ENCODE data around the gene LBX2. TPM values are rescaled to one million over a fixed set of nuclear protein-coding genes. Genes with fewer than 3 reads are reported as not detected.

Gene LBX2
- total and polyA plus RNA-seq, 2 donors (not counting 1 experiment from before 2014, with no cell fraction given) = 0.52 to 3.0 TPM

DNA sequence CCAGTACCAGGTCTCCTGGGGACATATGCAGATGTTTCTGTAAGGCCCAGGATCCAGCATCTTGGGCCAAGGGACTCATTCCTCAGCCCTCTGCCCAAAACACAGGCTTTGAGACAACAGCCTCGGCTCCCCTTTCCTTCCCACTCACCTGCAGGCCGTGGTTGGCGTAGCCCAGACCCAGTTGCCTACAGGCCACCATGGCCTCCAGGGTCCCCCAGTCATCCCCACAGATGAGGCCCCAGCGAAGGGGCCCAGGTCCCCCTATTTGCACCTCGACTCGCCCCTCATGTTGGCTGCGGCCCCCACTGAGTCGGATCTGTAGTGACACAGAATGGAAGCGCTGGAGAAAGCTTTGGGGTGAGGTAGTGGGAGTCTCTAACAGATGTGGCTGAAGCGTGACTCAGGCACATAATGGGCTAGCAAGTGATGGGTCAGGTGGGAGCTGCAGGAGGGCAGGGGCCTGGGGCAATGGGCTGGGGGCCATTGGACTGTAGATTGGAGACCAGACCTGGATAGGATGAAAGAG is 36.1 kb upstream of the LBX2 start:
- Histone ChIP-seq H3K4me3 (replicated peaks in 1 of 4; ENCODE audit: control extremely low read depth in 1 of 4, insufficient read depth in 1 of 4, low read depth in 3 of 4, low read length in 4 of 4) (no peak overlapping the region), H3K36me3 (ENCODE audit: control insufficient read depth, insufficient read depth, low read length) (peaks cover 5% of the 10 kb centered on the region), H3K79me2 (ENCODE audit: control insufficient read depth, insufficient read depth, low read length) (peaks cover 1% of the 10 kb centered on the region), H3K27me3 (ENCODE audit: control insufficient read depth, insufficient read depth, low read length) (peaks cover 2% of the 10 kb centered on the region), H3K4me1 (ENCODE audit: control insufficient read depth, extremely low read depth, insufficient read depth, low read length) (peaks cover 7% of the 10 kb centered on the region), H2AFZ (ENCODE audit: low read length) (no peak overlapping the region), H3K9ac (ENCODE audit: insufficient read depth, low read length) (no peak overlapping the region), H3K27ac (ENCODE audit: insufficient read depth, low read length) (no peak overlapping the region), H4K20me1 (ENCODE audit: control insufficient read depth, extremely low read depth, insufficient read depth, low read length) (no peaks in the 10 kb centered on the region), H3K9me3 (ENCODE audit: control insufficient read depth, insufficient read depth, low read depth, low read length) (no peaks in the 10 kb centered on the region), H3K4me2 (ENCODE audit: extremely low read depth, insufficient read depth, low read length) (no peak overlapping the region)
- TF ChIP-seq, protein P1, sequence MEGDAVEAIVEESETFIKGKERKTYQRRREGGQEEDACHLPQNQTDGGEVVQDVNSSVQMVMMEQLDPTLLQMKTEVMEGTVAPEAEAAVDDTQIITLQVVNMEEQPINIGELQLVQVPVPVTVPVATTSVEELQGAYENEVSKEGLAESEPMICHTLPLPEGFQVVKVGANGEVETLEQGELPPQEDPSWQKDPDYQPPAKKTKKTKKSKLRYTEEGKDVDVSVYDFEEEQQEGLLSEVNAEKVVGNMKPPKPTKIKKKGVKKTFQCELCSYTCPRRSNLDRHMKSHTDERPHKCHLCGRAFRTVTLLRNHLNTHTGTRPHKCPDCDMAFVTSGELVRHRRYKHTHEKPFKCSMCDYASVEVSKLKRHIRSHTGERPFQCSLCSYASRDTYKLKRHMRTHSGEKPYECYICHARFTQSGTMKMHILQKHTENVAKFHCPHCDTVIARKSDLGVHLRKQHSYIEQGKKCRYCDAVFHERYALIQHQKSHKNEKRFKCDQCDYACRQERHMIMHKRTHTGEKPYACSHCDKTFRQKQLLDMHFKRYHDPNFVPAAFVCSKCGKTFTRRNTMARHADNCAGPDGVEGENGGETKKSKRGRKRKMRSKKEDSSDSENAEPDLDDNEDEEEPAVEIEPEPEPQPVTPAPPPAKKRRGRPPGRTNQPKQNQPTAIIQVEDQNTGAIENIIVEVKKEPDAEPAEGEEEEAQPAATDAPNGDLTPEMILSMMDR (conservative IDR thresholded peaks at IDR 0.05 in 1 of 2, IDR thresholded peaks at IDR 0.05 in 1 of 2; ENCODE audit: low read depth in 1 of 2, low read length in 2 of 2) = no peak
- TF ChIP-seq EZH2 (IDR thresholded peaks at IDR 0.05; ENCODE audit: low read length, missing control alignments) = no peak
- DNase-seq (ENCODE audit: low read depth in 2 of 2) = no peak

DNA sequence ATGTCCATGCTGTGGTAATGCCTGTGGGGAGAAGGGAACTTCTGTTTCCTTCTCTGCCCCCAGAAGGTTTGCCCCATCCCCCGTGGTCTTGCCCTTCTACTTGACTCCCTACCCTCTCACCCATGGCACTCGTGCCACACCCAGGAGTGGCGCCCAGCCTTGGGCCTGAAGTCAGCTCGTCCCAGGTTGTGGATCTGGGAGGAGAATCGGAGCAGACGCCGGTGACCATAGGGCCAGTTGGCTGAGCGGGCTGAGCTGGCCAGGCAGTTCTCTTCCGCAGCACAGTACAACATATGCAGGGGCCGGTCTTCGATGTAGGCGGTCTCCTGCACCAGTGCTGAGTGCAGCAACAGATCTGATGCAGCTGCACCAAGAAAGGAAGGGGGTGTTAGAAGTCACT is 35.0 kb upstream of the LBX2 start:
- no peak for DNase-seq (ENCODE audit: low read depth in 2 of 2)
- no peak overlapping the region for H3K4me2 ChIP-seq (ENCODE audit: extremely low read depth, insufficient read depth, low read length)
- peaks cover 7% of the 10 kb centered on the region for H3K4me1 ChIP-seq (ENCODE audit: control insufficient read depth, extremely low read depth, insufficient read depth, low read length)
- peaks cover 2% of the 10 kb centered on the region for H3K79me2 ChIP-seq (ENCODE audit: control insufficient read depth, insufficient read depth, low read length)
- no peak overlapping the region for H2AFZ ChIP-seq (ENCODE audit: low read length)
- no peak overlapping the region for H3K27ac ChIP-seq (ENCODE audit: insufficient read depth, low read length)
- no peak for TF ChIP-seq EZH2 (IDR thresholded peaks at IDR 0.05; ENCODE audit: low read length, missing control alignments)
- TF ChIP-seq, protein P1 (conservative IDR thresholded peaks at IDR 0.05 in 1 of 2, IDR thresholded peaks at IDR 0.05 in 1 of 2; ENCODE audit: low read depth in 1 of 2, low read length in 2 of 2) = no peak
- no peaks in the 10 kb centered on the region for H4K20me1 ChIP-seq (ENCODE audit: control insufficient read depth, extremely low read depth, insufficient read depth, low read length)
- peaks cover 5% of the 10 kb centered on the region for H3K36me3 ChIP-seq (ENCODE audit: control insufficient read depth, insufficient read depth, low read length)
- no peak overlapping the region for H3K9ac ChIP-seq (ENCODE audit: insufficient read depth, low read length)
- H3K4me3 ChIP-seq (replicated peaks in 1 of 4; ENCODE audit: control extremely low read depth in 1 of 4, insufficient read depth in 1 of 4, low read depth in 3 of 4, low read length in 4 of 4) = no peak overlapping the region
- H3K27me3 ChIP-seq (ENCODE audit: control insufficient read depth, insufficient read depth, low read length) = peaks cover 2% of the 10 kb centered on the region
- no peaks in the 10 kb centered on the region for H3K9me3 ChIP-seq (ENCODE audit: control insufficient read depth, insufficient read depth, low read depth, low read length)

DNA sequence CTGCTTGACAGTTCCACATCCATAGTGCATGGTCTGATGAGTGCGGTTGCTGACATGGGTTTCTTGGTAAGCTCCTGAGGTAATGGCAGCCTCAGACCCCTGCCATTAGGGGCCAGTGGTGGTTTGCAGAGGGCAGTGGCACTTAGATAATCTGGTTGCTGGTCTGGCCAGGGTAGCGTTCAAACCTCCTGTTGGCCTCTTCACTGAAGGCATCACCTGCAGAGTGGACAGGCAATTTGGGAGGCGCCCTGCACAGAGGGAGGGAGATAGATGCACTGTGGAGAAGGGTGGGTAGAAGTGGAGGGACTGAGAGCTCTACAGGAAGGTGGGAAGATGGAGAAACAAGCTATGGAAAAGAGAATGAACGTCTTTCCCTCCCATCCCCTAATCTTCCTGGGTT is 34.1 kb upstream of the LBX2 start:
- H3K9me3 ChIP-seq (ENCODE audit: control insufficient read depth, insufficient read depth, low read depth, low read length) = no peaks in the 10 kb centered on the region
- no peak overlapping the region for H3K4me3 ChIP-seq (replicated peaks in 1 of 4; ENCODE audit: control extremely low read depth in 1 of 4, insufficient read depth in 1 of 4, low read depth in 3 of 4, low read length in 4 of 4)
- TF ChIP-seq, protein P1 (conservative IDR thresholded peaks at IDR 0.05 in 1 of 2, IDR thresholded peaks at IDR 0.05 in 1 of 2; ENCODE audit: low read depth in 1 of 2, low read length in 2 of 2) = no peak
- no peak for TF ChIP-seq EZH2 (IDR thresholded peaks at IDR 0.05; ENCODE audit: low read length, missing control alignments)
- DNase-seq (ENCODE audit: low read depth in 2 of 2) = no peak
- no peak overlapping the region for H2AFZ ChIP-seq (ENCODE audit: low read length)
- no peak overlapping the region for H3K9ac ChIP-seq (ENCODE audit: insufficient read depth, low read length)
- H3K4me1 ChIP-seq (ENCODE audit: control insufficient read depth, extremely low read depth, insufficient read depth, low read length) = peaks cover 7% of the 10 kb centered on the region
- H3K4me2 ChIP-seq (ENCODE audit: extremely low read depth, insufficient read depth, low read length) = no peak overlapping the region
- peaks cover 5% of the 10 kb centered on the region for H3K36me3 ChIP-seq (ENCODE audit: control insufficient read depth, insufficient read depth, low read length)
- peaks cover 12% of the 10 kb centered on the region for H3K79me2 ChIP-seq (ENCODE audit: control insufficient read depth, insufficient read depth, low read length)
- peaks cover 2% of the 10 kb centered on the region for H3K27me3 ChIP-seq (ENCODE audit: control insufficient read depth, insufficient read depth, low read length)
- H4K20me1 ChIP-seq (ENCODE audit: control insufficient read depth, extremely low read depth, insufficient read depth, low read length) = no peaks in the 10 kb centered on the region
- H3K27ac ChIP-seq (ENCODE audit: insufficient read depth, low read length) = no peak overlapping the region
